Measurements from ENCODE around the gene MEI1.

GRCh38 chr22:41827671-41828070 lies 128.4 kb downstream of the MEI1 start:
- TF ChIP-seq CTCF (IDR thresholded peaks at IDR 0.05) (no peak), POLR2A (IDR thresholded peaks at IDR 0.05) (no peak), EP300 (IDR thresholded peaks at IDR 0.05) (no peak), POLR2AphosphoS5 (IDR thresholded peaks at IDR 0.05) (no peak)

Measured in upper lobe of left lung (tissue), 4 donors.